K562 (cell line): ENCODE results near the gene GPR152. TPM values are rescaled to one million over a fixed set of nuclear protein-coding genes. Genes with fewer than 3 reads are reported as not detected.

Experiments
- GTF2E2 ChIP-seq: fragments of 200-800 bp; sonication (Bioruptor generic); IDR thresholded peaks from 2 replicates; pipeline ENCODE4 v1.6.1; 2016; ENCODE audit warnings: missing genetic modification characterization, missing compliant biosample characterization
- MXI1 ChIP-seq: IDR thresholded peaks from 2 replicates; pipeline ENCODE4 v1.6.1; 2011; ENCODE audit warnings: low read depth, mild to moderate bottlenecking, improper control_type of control experiment, low read length
- RBM25 ChIP-seq: fragments of 200-400 bp; formaldehyde crosslinking; IDR thresholded peaks from 2 replicates; pipeline ENCODE4 v1.6.1; 2018; ENCODE audit warnings: low read length, low read depth, moderate library complexity; ENCODE audit not compliant: severe bottlenecking
- SIX5 ChIP-seq, 2 experiments: IDR thresholded peaks; 2 replicates each; pipeline ENCODE4 v1.6.1; 2011; ENCODE audit warnings: low read length in 2 of 2, borderline replicate concordance in 1 of 2, low read depth in 1 of 2, mild to moderate bottlenecking in 1 of 2, moderate library complexity in 1 of 2; ENCODE audit not compliant: insufficient read depth in 1 of 2
- SP1 ChIP-seq: sonication (generic); formaldehyde crosslinking; IDR thresholded peaks from 2 replicates; pipeline ENCODE4 v1.8.1; 2022; ENCODE audit warnings: mild to moderate bottlenecking, missing genetic modification reagents
- TCFL5 ChIP-seq: fragments of 250-450 bp; sonication (Bioruptor Pico); conservative IDR thresholded peaks from 2 replicates; pipeline ENCODE4 v1.6.1; 2021; ENCODE audit warnings: mild to moderate bottlenecking, moderate library complexity, matching md5 sums
- THRA ChIP-seq: fragments of 450-650 bp; IDR thresholded peaks from 2 replicates; pipeline ENCODE4 v1.6.1; 2017; ENCODE audit warnings: mild to moderate bottlenecking, moderate library complexity
- ZFX ChIP-seq: sonication (generic); formaldehyde crosslinking; IDR thresholded peaks from 2 replicates; pipeline ENCODE4 v1.8.0; 2022; ENCODE audit warnings: mild to moderate bottlenecking, missing genetic modification reagents, moderate library complexity
- ZNF134 ChIP-seq: fragments of 250-450 bp; sonication (Bioruptor Pico); conservative IDR thresholded peaks from 2 replicates; pipeline ENCODE4 v1.4.0; 2020
- ZNF23 ChIP-seq: fragments of 250-450 bp; sonication (Bioruptor Pico); IDR thresholded peaks from 2 replicates; pipeline ENCODE4 v1.4.0; 2020; ENCODE audit warnings: mild to moderate bottlenecking
- ZNF696 ChIP-seq: fragments of 250-450 bp; sonication (Bioruptor Pico); conservative IDR thresholded peaks from 2 replicates; pipeline ENCODE4 v1.4.0; 2020; ENCODE audit warnings: mild to moderate bottlenecking, moderate library complexity
- ZNF785 ChIP-seq: fragments of 250-450 bp; sonication (Bioruptor Pico); IDR thresholded peaks from 2 replicates; pipeline ENCODE4 v1.4.0; 2020; ENCODE audit warnings: mild to moderate bottlenecking
- polyA plus RNA-seq, 8 experiments: library from polyadenylated mRNA; depleted of rRNA in 4 of 8; stranded (reverse) in 5 of 8; unstranded in 3 of 8; fragments of >200 nt; fragmentation: Nextera tagmentation in 2 of 8; fragmentation: Illumina TruSeq in 1 of 8; extraction: Ambion mirVana in 2 of 8; extraction: Trizol in 1 of 8; gene quantifications; 2 replicates each; pipeline versions ENCODE4 v1.2.1 to v1.2.3, GENCODE V29; 2011 to 2014; ENCODE audit warnings: inconsistent platforms in 1 of 8, missing spikeins in 1 of 8
- total RNA-seq, 7 experiments: library from RNA; depleted of rRNA in 6 of 7; stranded (reverse); fragments of >200 nt in 6 of 7; fragmentation: Illumina TruSeq in 2 of 7; extraction: Trizol in 2 of 7; gene quantifications; 2 replicates each; pipeline versions ENCODE4 v1.2.1 to v1.2.3, GENCODE V29; 2011 to 2021; ENCODE audit warnings: low replicate concordance in 1 of 7
- TF ChIP-seq, protein P1 (sequence below): fragments of 450-650 bp; IDR thresholded peaks from 2 replicates; pipeline ENCODE4 v1.6.1; 2016; ENCODE audit warnings: mild to moderate bottlenecking
- TF ChIP-seq, protein P2 (sequence below): fragments of 450-650 bp; IDR thresholded peaks from 2 replicates; pipeline ENCODE4 v1.6.1; 2016; ENCODE audit warnings: low read depth
- TF ChIP-seq, protein P3 (sequence below): sonication (generic); formaldehyde crosslinking; IDR thresholded peaks from 2 replicates; pipeline ENCODE4 v1.9.0; 2022; ENCODE audit warnings: mild to moderate bottlenecking, missing genetic modification reagents

GPR152 gene
- total and polyA plus RNA-seq, 9 of the 15 experiments (the other 6 are each of a cell fraction or from before 2014, with no cell fraction given), result not detected

DNA sequence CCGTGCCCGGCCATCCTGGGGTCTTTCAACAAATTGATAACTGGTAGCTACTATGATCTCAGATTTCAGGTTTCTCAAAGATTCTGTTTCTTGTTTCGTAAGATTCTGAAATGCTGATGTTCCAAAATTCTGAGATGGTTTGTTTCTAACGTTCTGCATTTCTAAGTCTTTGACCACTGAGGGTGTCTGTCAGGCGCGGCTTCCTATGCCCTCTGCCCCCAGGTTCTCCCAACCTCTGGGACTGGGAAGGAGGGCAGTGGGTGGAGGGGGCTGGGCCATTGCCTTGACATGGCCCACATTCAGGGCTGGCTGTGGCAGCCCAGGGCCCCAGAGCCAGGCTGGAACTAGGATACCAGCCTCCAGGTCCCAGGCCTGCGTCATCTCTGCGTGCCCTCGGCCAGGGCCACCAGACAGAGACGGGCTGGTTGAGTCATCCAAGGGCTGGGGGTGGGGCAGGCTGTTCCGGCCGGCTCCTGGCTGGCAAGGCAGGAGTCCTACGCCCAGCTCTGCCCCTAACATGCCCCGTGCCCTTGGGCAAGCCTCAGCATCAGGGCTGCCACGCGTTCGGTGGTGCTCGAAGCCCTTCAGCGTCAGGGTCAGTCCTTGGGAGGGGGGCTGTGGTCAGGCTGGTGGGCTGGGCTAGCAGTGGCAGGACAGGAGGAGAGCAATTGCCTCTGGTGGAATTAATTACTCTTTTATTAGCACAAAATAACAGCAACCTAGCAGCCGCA lies 11.3 kb upstream of the GPR152 start (continued):
- TF ChIP-seq, protein P1, sequence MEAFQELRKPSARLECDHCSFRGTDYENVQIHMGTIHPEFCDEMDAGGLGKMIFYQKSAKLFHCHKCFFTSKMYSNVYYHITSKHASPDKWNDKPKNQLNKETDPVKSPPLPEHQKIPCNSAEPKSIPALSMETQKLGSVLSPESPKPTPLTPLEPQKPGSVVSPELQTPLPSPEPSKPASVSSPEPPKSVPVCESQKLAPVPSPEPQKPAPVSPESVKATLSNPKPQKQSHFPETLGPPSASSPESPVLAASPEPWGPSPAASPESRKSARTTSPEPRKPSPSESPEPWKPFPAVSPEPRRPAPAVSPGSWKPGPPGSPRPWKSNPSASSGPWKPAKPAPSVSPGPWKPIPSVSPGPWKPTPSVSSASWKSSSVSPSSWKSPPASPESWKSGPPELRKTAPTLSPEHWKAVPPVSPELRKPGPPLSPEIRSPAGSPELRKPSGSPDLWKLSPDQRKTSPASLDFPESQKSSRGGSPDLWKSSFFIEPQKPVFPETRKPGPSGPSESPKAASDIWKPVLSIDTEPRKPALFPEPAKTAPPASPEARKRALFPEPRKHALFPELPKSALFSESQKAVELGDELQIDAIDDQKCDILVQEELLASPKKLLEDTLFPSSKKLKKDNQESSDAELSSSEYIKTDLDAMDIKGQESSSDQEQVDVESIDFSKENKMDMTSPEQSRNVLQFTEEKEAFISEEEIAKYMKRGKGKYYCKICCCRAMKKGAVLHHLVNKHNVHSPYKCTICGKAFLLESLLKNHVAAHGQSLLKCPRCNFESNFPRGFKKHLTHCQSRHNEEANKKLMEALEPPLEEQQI, result no peak
- TF ChIP-seq ZNF23 (no peak), ZNF134 (CRISPR knock-in tag) (no peak), RBM25 (no peak), GTF2E2 (tag) (no peak), MXI1 (no peak), THRA (no peak), ZNF785 (CRISPR knock-in tag) (no peak), ZNF696 (no peak), SP1 (CRISPR knock-in tag) (0 out of 2 replicates have a peak, but pooled peaks have one; percentile 23), TCFL5 (CRISPR knock-in tag) (no peak), ZFX (CRISPR knock-in tag) (no peak; the same call in none of the 2 replicates), SIX5 (IDR thresholded peaks at IDR 0.05; ENCODE audit: borderline replicate concordance in 1 of 2, insufficient read depth in 1 of 2, low read depth in 1 of 2, low read length in 2 of 2) (no peak)
- TF ChIP-seq, protein P2, sequence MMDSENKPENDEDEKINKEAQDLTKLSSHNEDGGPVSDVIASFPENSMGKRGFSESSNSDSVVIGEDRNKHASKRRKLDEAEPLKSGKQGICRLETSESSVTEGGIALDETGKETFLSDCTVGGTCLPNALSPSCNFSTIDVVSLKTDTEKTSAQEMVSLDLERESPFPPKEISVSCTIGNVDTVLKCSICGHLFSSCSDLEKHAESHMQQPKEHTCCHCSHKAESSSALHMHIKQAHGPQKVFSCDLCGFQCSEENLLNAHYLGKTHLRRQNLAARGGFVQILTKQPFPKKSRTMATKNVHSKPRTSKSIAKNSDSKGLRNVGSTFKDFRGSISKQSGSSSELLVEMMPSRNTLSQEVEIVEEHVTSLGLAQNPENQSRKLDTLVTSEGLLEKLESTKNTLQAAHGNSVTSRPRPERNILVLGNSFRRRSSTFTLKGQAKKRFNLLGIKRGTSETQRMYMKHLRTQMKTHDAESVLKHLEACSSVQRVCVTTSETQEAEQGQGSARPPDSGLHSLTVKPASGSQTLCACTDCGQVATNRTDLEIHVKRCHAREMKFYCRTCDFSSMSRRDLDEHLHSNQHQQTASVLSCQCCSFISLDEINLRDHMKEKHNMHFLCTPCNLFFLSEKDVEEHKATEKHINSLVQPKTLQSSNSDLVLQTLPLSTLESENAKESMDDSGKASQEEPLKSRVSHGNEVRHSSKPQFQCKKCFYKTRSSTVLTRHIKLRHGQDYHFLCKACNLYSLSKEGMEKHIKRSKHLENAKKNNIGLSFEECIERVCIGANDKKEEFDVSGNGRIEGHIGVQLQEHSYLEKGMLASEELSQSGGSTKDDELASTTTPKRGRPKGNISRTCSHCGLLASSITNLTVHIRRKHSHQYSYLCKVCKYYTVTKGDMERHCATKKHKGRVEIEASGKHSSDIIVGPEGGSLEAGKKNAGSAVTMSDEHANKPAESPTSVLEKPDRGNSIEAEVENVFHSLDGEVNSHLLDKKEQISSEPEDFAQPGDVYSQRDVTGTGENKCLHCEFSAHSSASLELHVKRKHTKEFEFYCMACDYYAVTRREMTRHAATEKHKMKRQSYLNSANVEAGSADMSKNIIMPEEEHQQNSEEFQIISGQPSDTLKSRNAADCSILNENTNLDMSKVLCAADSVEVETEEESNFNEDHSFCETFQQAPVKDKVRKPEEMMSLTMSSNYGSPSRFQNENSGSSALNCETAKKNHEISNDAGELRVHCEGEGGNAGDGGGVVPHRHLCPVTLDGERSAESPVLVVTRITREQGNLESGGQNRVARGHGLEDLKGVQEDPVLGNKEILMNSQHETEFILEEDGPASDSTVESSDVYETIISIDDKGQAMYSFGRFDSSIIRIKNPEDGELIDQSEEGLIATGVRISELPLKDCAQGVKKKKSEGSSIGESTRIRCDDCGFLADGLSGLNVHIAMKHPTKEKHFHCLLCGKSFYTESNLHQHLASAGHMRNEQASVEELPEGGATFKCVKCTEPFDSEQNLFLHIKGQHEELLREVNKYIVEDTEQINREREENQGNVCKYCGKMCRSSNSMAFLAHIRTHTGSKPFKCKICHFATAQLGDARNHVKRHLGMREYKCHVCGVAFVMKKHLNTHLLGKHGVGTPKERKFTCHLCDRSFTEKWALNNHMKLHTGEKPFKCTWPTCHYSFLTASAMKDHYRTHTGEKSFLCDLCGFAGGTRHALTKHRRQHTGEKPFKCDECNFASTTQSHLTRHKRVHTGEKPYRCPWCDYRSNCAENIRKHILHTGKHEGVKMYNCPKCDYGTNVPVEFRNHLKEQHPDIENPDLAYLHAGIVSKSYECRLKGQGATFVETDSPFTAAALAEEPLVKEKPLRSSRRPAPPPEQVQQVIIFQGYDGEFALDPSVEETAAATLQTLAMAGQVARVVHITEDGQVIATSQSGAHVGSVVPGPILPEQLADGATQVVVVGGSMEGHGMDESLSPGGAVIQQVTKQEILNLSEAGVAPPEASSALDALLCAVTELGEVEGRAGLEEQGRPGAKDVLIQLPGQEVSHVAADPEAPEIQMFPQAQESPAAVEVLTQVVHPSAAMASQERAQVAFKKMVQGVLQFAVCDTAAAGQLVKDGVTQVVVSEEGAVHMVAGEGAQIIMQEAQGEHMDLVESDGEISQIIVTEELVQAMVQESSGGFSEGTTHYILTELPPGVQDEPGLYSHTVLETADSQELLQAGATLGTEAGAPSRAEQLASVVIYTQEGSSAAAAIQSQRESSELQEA, result 0 out of 2 replicates have a peak, but pooled peaks have one; percentile 26
- TF ChIP-seq, protein P3, sequence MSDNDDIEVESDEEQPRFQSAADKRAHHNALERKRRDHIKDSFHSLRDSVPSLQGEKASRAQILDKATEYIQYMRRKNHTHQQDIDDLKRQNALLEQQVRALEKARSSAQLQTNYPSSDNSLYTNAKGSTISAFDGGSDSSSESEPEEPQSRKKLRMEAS (CRISPR knock-in tag), result peak; percentile 51
